Neutrophil (primary cell): ENCODE measurements around the gene TBCCD1.
A peak's percentile ranks its signal among the peaks of the same experiment; 100 is the strongest.

Experiments used
- H3K27ac ChIP-seq: fragments of 200-600 bp; sonication (generic); 2 replicates; pipeline ENCODE4 v1.5.1; 2016; ENCODE audit warnings: mild to moderate bottlenecking, moderate library complexity
- H3K27me3 ChIP-seq: fragments of 200-600 bp; sonication (generic); 2 replicates; pipeline ENCODE4 v1.6.0; 2016; ENCODE audit warnings: mild to moderate bottlenecking
- H3K36me3 ChIP-seq: fragments of 200-600 bp; sonication (generic); 2 replicates; pipeline ENCODE4 v1.5.1; 2017
- H3K4me1 ChIP-seq, 2 experiments: fragments of 200-600 bp in 1 of 2; sonication (generic) in 1 of 2; 1 replicate in 1 of 2; 2 replicates in 1 of 2; pipeline versions ENCODE4 v1.5.1 to v1.6.1; 2013 to 2016; ENCODE audit warnings: low read depth in 1 of 2, low read length in 1 of 2, mild to moderate bottlenecking in 1 of 2, moderate library complexity in 1 of 2; ENCODE audit not compliant: control insufficient read depth in 1 of 2, insufficient read depth in 1 of 2
- H3K4me3 ChIP-seq, 2 experiments: fragments of 200-600 bp in 1 of 2; sonication (generic) in 1 of 2; 1 replicate in 1 of 2; 2 replicates in 1 of 2; pipeline ENCODE4 v1.5.1; 2013 to 2016; ENCODE audit warnings: low read depth in 1 of 2, low read length in 1 of 2, mild to moderate bottlenecking in 1 of 2, moderate library complexity in 1 of 2
- H3K9me3 ChIP-seq: fragments of 200-600 bp; sonication (generic); 2 replicates; pipeline ENCODE4 v1.5.1; 2016
- CTCF ChIP-seq: fragments of 200-600 bp; sonication (generic); IDR thresholded peaks from 2 replicates; pipeline ENCODE4 v1.5.1; 2016; ENCODE audit warnings: antibody characterized with exemption

TBCCD1 gene, protein sequence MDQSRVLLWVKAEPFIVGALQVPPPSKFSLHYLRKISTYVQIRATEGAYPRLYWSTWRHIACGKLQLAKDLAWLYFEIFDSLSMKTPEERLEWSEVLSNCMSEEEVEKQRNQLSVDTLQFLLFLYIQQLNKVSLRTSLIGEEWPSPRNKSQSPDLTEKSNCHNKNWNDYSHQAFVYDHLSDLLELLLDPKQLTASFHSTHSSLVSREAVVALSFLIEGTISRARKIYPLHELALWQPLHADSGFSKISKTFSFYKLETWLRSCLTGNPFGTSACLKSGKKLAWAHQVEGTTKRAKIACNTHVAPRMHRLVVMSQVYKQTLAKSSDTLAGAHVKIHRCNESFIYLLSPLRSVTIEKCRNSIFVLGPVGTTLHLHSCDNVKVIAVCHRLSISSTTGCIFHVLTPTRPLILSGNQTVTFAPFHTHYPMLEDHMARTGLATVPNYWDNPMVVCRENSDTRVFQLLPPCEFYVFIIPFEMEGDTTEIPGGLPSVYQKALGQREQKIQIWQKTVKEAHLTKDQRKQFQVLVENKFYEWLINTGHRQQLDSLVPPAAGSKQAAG

DNA sequence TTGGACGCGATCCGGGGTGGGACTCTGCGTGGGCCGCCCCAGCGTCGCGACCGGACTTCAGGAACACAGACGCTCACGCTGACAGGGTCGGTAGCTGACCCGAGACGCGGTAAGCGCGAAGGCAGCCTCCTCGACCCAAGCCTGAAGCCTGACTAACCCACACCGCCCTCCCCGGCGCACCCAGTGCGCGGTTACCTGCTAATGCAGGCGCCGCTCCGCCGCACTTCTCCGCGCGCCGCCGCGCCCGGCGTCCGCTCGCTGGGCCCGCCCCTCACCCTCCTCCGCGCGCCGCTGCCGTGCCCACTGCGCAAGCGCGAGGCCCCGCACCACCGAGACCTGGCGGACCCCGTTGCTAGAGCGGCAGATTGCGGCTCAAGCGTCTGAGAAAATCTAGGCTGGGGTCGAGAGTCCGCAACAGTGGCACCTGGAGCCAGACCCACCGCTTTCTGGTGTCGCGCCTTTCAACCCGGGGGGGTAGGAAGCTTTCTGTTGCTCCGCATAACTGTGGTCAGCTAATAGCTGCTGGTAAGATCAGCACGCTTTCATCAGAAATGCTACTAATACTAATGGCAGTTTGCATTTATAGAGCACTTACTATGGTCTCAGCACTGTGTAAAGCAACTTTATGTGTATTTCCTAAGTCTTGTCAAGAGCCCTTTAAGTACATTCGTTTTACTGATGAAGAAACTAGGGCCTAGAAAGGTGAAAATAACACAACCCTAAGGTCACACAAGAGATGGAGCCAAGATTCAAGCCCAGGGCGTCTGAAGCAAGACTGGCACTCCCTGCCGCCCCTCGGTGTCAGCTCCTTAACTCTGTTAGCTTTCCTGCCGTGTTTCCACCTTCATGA lies at the start of gene TBCCD1:
TSS of gene TBCCD1 (minus strand) at position 268 of the 850 bp plus-strand sequence. CDS start 3,010 bp downstream, outside the sequence.
- no peaks in the 10 kb centered on the region for H3K27me3 ChIP-seq
- H3K9me3 ChIP-seq, result no peaks in the 10 kb centered on the region
- peak within 1 kb of the TSS; percentile 87 to 91 for H3K4me3 ChIP-seq
- H3K36me3 ChIP-seq, result no peaks in the 10 kb centered on the region
- peaks cover 36% of the 10 kb centered on the region in 2 experiments for H3K4me1 ChIP-seq
- H3K27ac ChIP-seq, result peak within 1 kb of the TSS; percentile 81
- TF ChIP-seq CTCF, result peak; percentile 47

- Histone ChIP-seq H3K4me3 (no peak overlapping the region), H3K27me3 (peaks cover 70% of the 10 kb centered on the region), H3K4me1 (peaks cover 0 to 13% of the 10 kb centered on the region in 2 experiments), H3K36me3 (no peaks in the 10 kb centered on the region), H3K27ac (no peak overlapping the region), H3K9me3 (no peaks in the 10 kb centered on the region)
- TF ChIP-seq CTCF, result no peak
These were observed 49.1 kb upstream of the TBCCD1 start for GRCh38 chr3:186616299-186616617.

- Histone ChIP-seq H3K9me3 (no peaks in the 10 kb centered on the region), H3K27ac (no peak overlapping the region), H3K4me1 (peaks cover 0 to 13% of the 10 kb centered on the region in 2 experiments), H3K4me3 (no peak overlapping the region), H3K27me3 (peaks cover 70% of the 10 kb centered on the region), H3K36me3 (no peaks in the 10 kb centered on the region)
- peak; percentile 90 for TF ChIP-seq CTCF
These were observed 47.7 kb upstream of the TBCCD1 start for GRCh38 chr3:186614597-186615483.

GRCh38 chr3:186614266-186614596 lies 47.1 kb upstream of the TBCCD1 start:
- no peak overlapping the region for H3K4me3 ChIP-seq
- peaks cover 70% of the 10 kb centered on the region for H3K27me3 ChIP-seq
- no peaks in the 10 kb centered on the region for H3K36me3 ChIP-seq
- H3K27ac ChIP-seq, result no peak overlapping the region
- TF ChIP-seq CTCF, result no peak
- H3K9me3 ChIP-seq, result no peaks in the 10 kb centered on the region
- peaks cover 0 to 13% of the 10 kb centered on the region in 2 experiments for H3K4me1 ChIP-seq
